ENCODE results near the gene RNF187. TPM values are rescaled to one million over a fixed set of nuclear protein-coding genes. Genes with fewer than 3 reads are reported as not detected.
"Not testable (repeated sequence)": the region's sequence is repeated elsewhere in the genome, so short reads cannot be mapped to it uniquely, and the experiment has no call there.

The RNF187 gene
- total RNA-seq, 2 donors from 2014 or later = 69.5 to 106 TPM

DNA sequence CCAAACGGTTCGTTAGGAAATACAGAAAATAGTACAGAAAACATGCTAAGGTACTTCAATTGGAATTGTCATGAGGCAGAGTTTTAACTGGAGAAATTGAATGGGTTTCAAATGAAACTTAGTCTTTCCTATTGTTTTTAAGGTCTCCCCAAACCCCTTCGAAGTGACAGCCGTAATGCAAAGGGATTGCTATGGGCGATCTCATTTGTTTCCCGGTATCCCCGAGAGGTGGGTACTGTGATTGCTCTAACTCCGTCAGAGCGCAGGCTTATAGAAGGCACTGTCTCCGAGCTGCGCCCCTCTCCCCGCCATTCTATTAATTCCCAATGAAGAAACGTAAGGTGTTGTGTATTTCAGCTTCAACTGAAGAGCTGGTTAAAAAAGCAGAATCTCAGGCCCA, 22.0 kb upstream of the RNF187 start:
- Mint-ChIP-seq H3K9me3 (no peaks in the 10 kb centered on the region), H3K4me3 (peak overlapping the region; percentile 87), H3K36me3 (no peaks in the 10 kb centered on the region), H3K4me1 (ENCODE audit: low read depth in 2 of 2) (peaks cover 44 to 52% of the 10 kb centered on the region in 2 donors), H3K27me3 (peaks cover 5 to 14% of the 10 kb centered on the region in 2 donors), H3K27ac (peak overlapping the region; percentile 72 to 86)
- no peak for ATAC-seq
- DNase-seq (ENCODE audit: low spot score) = no peak

DNA sequence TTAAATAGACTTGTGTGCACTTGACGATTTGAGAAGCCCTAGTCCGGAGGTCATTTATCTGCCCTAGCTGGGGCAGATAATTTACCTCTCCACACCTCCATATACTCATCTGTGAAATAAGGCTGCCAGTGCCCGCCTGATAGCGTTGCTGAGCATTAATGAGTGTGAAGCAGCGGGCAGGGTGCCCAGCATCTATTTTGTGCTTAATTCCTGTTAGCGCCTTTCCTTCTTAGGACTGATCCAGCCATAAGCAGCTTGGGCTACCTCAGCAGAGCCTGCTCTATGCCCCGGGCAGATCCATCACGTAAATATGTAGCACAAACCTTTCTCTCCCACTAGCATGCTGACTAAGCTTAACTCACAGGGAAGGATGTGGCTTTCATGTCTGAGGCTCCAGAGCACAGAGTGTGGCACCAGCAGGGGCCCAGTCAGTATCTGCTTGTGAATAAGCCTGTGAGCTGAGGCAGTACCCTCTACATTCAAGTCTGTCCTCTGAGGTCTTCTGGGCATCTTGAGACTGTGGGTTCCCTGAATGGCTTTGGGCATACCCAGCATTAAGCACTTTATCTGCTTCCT, 21.5 kb upstream of the RNF187 start:
- H3K27me3 Mint-ChIP-seq = peaks cover 5 to 16% of the 10 kb centered on the region in 2 donors
- peaks cover 44 to 52% of the 10 kb centered on the region in 2 donors for H3K4me1 Mint-ChIP-seq (ENCODE audit: low read depth in 2 of 2)
- H3K36me3 Mint-ChIP-seq = no peaks in the 10 kb centered on the region
- peak overlapping the region; percentile 72 to 86 for H3K27ac Mint-ChIP-seq
- peak in 1 of 2 donors; percentile 64 for ATAC-seq
- H3K9me3 Mint-ChIP-seq = no peaks in the 10 kb centered on the region
- DNase-seq (ENCODE audit: low spot score) = no peak
- H3K4me3 Mint-ChIP-seq = peak overlapping the region; percentile 87

DNA sequence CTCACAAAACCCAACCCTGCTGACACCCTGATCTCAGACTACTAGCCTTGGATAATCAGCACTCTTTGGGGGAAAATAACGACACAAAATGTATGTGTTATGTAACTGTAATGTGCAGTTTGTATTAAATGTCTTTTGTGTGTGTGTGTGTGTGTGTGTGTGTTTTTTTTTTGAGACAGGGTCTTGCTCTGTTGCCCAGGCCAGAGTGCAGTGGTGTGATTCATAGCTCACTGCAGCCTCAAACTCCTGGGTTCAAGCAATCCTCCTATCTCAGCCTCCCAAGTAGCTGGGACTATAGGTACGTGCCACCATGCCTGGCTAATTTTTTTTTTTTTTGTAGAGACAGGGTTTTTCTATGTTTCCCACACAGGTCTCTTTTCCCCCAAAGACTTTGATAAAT, 19.0 kb upstream of the RNF187 start:
- Mint-ChIP-seq H3K27me3 (peaks cover 5 to 20% of the 10 kb centered on the region in 2 donors), H3K4me1 (ENCODE audit: low read depth in 2 of 2) (peaks cover 43 to 54% of the 10 kb centered on the region in 2 donors)
- ATAC-seq; H3K27ac Mint-ChIP-seq; H3K36me3 Mint-ChIP-seq; H3K4me3 Mint-ChIP-seq; DNase-seq (ENCODE audit: low spot score); H3K9me3 Mint-ChIP-seq: not testable (repeated sequence)

DNA sequence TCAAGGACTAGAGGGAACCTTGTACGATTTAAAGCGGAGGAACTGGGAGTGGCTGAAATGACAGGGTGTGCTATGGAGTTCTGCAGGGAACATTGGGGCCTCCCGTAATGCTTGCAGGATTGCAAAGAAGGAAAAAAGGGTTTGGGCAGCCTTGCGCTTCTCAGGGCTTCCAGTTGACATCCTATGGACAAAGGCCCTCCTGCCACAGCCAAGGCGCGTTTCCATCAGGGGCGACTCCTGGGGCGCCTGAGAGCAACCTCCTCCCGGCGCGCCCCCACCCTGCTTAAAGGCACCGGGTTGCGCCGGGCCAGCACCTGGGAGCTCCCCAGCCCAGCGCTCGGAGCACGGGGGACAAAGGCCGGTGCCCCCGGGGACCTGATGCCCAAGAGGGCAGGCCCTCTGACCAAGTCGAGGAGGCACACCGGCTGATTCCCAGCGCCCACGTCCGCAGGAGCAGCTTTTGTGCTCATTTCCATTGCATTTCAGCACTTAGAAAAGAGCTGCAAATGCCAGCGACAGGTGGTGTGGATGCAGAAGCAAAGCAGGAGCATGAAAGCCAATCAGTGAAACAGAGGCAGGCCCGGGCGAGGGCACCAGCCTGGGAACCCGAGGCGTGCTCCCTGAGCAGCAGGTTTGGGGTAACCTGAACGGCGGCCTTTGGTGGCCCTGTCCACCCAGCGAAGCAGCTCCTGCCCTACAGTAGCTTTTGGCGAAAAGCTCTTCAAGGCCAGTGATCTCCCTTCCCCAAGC, 17.6 kb upstream of the RNF187 start:
- ATAC-seq (no peak), DNase-seq (ENCODE audit: low spot score) (no peak)
- Mint-ChIP-seq H3K4me1 (ENCODE audit: low read depth in 2 of 2) (peaks cover 36 to 49% of the 10 kb centered on the region in 2 donors), H3K4me3 (no peak overlapping the region), H3K36me3 (no peaks in the 10 kb centered on the region), H3K27me3 (peaks cover 5 to 22% of the 10 kb centered on the region in 2 donors), H3K9me3 (no peaks in the 10 kb centered on the region), H3K27ac (no peak overlapping the region)

DNA sequence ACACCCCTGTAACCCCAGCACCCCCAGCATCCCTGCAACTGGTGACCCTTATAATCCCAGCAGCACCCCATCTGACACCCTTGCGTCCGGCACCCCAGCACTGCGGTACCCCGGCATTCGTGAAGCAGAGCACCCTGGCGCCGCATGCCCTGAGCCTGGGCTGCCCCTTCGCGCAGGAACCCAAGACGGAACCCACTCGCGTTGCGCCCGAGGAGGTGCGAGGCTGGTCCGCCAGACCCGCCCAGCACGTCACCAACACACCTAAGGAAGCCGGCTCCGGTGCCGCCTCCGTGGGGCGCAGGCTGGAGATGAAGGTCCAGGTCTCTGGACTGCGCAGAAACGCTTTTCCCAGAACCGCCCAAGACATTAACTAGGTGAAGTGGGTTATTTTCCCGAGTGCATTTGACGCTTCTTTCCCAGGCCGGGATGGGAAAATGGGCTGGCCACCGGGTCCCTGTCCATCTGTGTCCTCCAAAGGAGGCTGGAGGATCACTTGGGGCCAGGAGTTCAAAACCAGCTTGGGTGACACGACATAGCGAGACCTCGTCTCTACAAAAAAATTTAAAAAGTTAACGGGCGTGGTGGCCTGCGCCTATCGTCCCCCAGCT, 15.9 kb upstream of the RNF187 start:
- DNase-seq (ENCODE audit: low spot score) (no peak), ATAC-seq (no peak)
- Mint-ChIP-seq H3K27me3 (peaks cover 5 to 25% of the 10 kb centered on the region in 2 donors), H3K9me3 (no peaks in the 10 kb centered on the region), H3K4me1 (ENCODE audit: low read depth in 2 of 2) (peaks cover 22 to 32% of the 10 kb centered on the region in 2 donors), H3K36me3 (no peaks in the 10 kb centered on the region), H3K27ac (no peak overlapping the region), H3K4me3 (no peak overlapping the region)

DNA sequence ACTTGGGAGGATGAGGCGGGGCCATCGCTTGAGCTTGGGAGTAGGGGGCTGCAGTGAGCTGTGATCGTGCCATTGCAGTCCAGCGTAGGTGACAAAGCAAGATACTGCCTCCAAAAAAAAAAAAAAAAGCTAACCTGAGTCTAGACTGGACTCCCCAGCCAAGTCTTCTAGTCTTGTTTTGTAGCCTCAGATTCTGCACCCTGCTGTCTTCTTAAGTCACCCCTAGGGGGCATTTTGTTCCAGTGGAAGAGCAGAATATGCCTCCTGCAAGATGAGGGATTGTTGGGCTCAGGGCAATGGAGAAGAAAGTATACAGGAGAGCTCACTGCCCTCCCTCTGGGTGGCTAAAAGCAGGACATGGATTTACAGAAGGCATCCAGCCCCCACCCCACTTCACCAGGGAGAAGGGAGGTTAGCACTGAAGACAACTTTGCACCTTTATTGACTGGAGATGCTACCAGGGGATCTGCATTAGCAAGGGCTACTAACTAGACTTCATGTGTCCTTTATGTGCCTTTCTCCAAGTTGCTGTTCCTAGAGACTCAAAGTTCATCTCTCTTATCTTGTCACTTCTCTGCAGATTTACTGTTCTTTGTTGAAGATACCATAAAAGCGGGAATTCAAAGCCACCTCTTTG, 15.3 kb upstream of the RNF187 start:
- DNase-seq (ENCODE audit: low spot score) = no peak
- ATAC-seq = peak; percentile 62 to 70
- Mint-ChIP-seq H3K4me1 (ENCODE audit: low read depth in 2 of 2) (peaks cover 19 to 28% of the 10 kb centered on the region in 2 donors), H3K9me3 (no peaks in the 10 kb centered on the region), H3K27me3 (peaks cover 5 to 23% of the 10 kb centered on the region in 2 donors), H3K36me3 (no peaks in the 10 kb centered on the region), H3K4me3 (no peak overlapping the region), H3K27ac (no peak overlapping the region)

DNA sequence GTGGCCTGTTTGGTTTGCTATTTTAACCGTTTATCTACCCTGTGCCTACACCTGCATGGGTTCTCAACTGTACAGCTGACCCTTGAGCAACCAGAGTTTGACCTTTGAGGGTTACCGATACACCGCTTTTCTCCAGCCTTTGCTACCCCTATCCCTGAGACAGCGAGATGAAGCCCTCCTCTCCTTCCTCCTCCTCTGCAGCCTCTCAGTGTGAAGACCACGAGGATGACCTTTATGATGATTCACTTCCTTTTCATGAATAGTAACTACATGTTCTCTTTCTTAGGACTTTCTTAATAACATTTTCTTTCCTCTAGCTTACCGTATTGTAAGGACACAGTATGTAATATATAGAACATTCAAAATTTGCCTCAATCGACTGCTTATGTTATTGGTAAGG, 14.5 kb upstream of the RNF187 start:
- peak in 1 of 2 donors; percentile 82 for ATAC-seq
- Mint-ChIP-seq H3K4me3 (peak overlapping the region; percentile 54), H3K27me3 (peaks cover 3 to 21% of the 10 kb centered on the region in 2 donors), H3K27ac (peak overlapping the region; percentile 75 to 80), H3K36me3 (no peaks in the 10 kb centered on the region), H3K4me1 (ENCODE audit: low read depth in 2 of 2) (peaks cover 19 to 31% of the 10 kb centered on the region in 2 donors), H3K9me3 (no peaks in the 10 kb centered on the region)
- DNase-seq (ENCODE audit: low spot score) = no peak

DNA sequence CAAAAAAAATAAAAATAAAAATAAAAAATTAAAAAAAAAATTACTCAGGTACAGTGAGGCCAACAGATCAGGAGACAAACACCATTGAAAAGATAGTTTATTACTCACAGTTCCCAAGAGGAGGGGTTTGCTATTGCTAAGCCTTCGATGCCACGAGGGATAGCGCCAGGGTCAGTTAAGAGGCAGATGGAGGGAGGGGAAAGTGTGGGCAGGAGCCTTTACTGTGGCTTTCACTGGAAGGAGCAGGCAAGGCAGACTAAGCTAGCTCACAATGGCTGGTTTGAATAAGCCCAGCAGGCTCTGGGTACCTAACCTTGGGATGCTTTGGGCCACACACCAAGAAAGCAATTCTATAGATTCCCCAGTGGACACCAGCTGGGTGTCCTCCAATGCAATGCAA, 12.7 kb upstream of the RNF187 start:
- DNase-seq (ENCODE audit: low spot score) (no peak), ATAC-seq (no peak)
- Mint-ChIP-seq H3K9me3 (no peaks in the 10 kb centered on the region), H3K4me3 (no peak overlapping the region), H3K36me3 (no peaks in the 10 kb centered on the region), H3K27ac (no peak overlapping the region), H3K27me3 (peaks cover 0 to 13% of the 10 kb centered on the region in 2 donors), H3K4me1 (ENCODE audit: low read depth in 2 of 2) (peaks cover 31 to 46% of the 10 kb centered on the region in 2 donors)

DNA sequence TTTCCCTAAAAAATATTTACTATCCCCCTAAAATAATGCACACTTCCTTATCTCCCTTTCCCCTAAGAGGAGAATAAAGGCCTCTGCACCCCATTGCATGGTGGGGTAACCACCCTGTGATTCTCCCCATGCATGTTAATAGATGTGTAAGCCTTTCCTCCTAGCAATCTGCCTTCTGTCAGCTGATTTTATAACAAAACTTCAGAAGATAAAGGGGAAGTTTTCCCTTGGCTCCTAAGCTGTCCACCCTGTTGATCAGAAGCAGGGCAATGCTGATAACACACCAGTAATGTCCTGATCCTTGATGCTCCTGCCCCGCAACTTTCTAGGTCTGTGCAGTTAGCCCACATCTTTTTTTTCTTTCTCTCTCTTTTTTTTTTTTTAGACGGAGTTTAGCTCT, 11.4 kb upstream of the RNF187 start:
- DNase-seq (ENCODE audit: low spot score) (no peak), ATAC-seq (no peak)
- Mint-ChIP-seq H3K4me1 (ENCODE audit: low read depth in 2 of 2) (peaks cover 37 to 56% of the 10 kb centered on the region in 2 donors), H3K4me3 (no peak overlapping the region), H3K36me3 (no peaks in the 10 kb centered on the region), H3K27me3 (peaks cover 0 to 10% of the 10 kb centered on the region in 2 donors), H3K27ac (no peak overlapping the region), H3K9me3 (no peaks in the 10 kb centered on the region)

DNA sequence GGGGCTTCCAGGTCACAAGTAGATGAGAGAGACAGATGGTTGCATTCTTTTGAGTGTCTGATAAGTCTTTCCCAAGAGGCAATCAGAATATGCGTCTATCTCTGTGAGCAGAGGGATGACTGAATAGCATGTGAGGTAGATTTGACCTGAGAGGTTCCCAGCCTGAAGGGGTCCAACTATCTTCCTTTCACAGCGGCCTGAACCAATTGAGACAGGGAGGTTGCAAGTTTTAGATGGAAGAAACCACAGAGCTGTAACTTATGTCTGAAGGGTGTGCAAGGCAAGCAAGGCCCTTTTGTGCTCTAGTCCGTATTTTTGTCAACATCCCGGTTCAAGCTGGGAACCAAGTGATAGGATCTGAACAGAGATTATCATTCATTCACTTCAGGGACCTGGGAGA, 9.9 kb upstream of the RNF187 start:
- peaks cover 30 to 52% of the 10 kb centered on the region in 2 donors for H3K4me1 Mint-ChIP-seq (ENCODE audit: low read depth in 2 of 2)
- H3K36me3 Mint-ChIP-seq = no peaks in the 10 kb centered on the region
- H3K4me3 Mint-ChIP-seq = no peak overlapping the region
- no peak for DNase-seq (ENCODE audit: low spot score)
- no peaks in the 10 kb centered on the region for H3K9me3 Mint-ChIP-seq
- no peak overlapping the region for H3K27ac Mint-ChIP-seq
- ATAC-seq = no peak
- H3K27me3 Mint-ChIP-seq = peaks cover 0 to 5% of the 10 kb centered on the region in 2 donors

DNA sequence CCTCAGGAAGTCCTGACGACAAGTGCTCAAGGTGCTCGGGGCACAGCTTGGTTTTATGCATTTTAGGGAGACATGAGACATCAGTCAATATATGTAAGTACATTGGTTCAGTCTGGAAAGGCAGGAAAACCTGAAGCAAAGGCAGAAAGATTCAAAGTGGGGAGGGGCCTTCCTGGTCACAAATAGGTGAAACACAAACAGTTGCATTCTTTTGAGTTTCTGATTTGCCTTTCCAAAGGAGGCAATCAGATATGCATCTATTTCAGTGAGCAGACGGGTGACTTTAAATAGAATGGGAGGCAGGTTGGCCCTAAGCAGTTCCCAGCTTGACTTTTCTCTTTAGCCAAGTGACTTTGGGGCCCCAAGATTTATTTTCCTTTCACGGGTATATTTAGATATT, 8.9 kb upstream of the RNF187 start:
- Mint-ChIP-seq H3K4me1 (ENCODE audit: low read depth in 2 of 2) (peaks cover 24 to 48% of the 10 kb centered on the region in 2 donors), H3K27me3 (peaks cover 0 to 5% of the 10 kb centered on the region in 2 donors), H3K27ac (peak overlapping the region; percentile 64 to 93), H3K4me3 (peak overlapping the region; percentile 45), H3K9me3 (no peaks in the 10 kb centered on the region), H3K36me3 (no peaks in the 10 kb centered on the region)
- no peak for ATAC-seq
- DNase-seq (ENCODE audit: low spot score) = no peak

DNA sequence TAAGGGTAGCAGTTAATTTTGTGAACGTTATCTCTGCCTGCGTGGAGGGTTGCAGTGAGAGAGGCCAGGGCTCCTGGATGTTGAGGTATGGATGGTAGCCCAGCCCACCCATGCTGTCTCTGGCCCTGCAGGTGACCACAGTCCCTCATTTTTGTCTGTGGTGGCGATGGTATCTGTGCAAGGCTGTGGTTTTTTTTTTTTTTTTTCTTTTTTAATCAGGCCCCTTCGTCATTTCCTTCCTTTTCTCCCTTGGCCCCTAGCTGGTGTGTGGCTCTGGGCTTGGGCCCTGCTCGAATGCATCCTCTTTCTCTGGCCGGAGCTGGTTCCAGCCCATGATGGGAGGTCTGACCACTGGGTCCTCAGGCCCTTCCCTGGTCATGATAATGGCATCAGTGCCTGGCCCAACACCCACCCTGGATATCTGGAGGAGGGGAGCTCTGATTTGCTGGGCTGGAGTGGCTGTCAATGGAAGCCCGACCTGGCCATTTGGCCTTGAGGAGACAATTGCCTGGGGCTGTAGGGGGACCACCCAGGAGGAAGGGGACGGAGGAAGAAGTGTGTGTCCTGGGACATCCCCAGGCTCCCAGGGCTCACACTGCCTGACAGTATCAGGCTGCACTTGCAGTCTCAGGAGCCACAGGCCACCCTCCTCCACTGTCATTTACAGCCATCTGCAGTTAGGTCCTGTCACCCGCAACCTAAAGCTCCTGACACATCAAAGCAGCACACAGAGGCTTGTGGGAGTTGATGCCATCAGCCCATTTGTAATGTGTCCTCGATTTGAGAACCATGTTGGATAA, 8.1 kb upstream of the RNF187 start:
- H3K27me3 Mint-ChIP-seq = peaks cover 0 to 3% of the 10 kb centered on the region in 2 donors
- H3K9me3 Mint-ChIP-seq = no peaks in the 10 kb centered on the region
- peaks cover 19 to 41% of the 10 kb centered on the region in 2 donors for H3K4me1 Mint-ChIP-seq (ENCODE audit: low read depth in 2 of 2)
- DNase-seq (ENCODE audit: low spot score) (no peak), ATAC-seq (peak; percentile 81 to 92)
- H3K36me3 Mint-ChIP-seq = no peaks in the 10 kb centered on the region
- peak overlapping the region; percentile 83 to 93 for H3K27ac Mint-ChIP-seq
- H3K4me3 Mint-ChIP-seq = peak overlapping the region; percentile 83

DNA sequence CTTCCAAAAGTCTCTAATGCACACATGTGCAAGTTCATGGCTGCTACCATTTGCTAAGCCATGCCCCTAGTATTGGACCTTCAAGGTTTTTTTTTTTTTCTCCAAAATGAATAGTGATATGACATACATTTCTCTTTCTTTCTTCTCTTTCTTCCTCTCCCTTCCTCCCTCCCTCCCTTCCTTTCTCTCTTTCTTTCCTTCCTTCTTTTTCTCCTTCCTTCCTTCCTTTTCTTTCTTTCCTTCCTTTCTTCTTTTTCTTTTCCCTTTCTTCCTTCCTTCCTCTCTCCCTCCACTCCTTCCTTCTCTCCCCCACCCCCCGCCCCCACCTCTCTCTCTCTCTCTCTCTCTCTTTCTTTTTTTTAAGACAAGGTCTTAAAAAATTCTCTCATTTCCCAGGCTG, 3.4 kb upstream of the RNF187 start:
- peaks cover 23 to 32% of the 10 kb centered on the region in 2 donors for H3K4me1 Mint-ChIP-seq (ENCODE audit: low read depth in 2 of 2)
- no peak for ATAC-seq

More for the DNA sequence above, 3.4 kb upstream of the RNF187 start:
- Mint-ChIP-seq H3K9me3 (no peaks in the 10 kb centered on the region), H3K4me3 (no peak overlapping the region), H3K27me3 (no peaks in the 10 kb centered on the region), H3K27ac (no peak overlapping the region), H3K36me3 (no peaks in the 10 kb centered on the region)
- no peak for DNase-seq (ENCODE audit: low spot score)
